CD4-positive, alpha-beta T cell (primary cell): Measurements from ENCODE around the gene SYCP2. TPM values are rescaled to one million over a fixed set of nuclear protein-coding genes. Genes with fewer than 3 reads are reported as not detected.

Experiments used
- ATAC-seq: fragments of 200-7000 bp; cut with Tn5 transposase; one replicate; pipeline ENCODE4 v1.10.0; 2022; ENCODE audit warnings: mild to moderate bottlenecking; ENCODE audit not compliant: poor library complexity
- CTCF ChIA-PET: fragments of 350-600 bp; sonication (Branson Sonifier 250); formaldehyde crosslinking; loops from one replicate; lab custom pipeline; 2021; ENCODE audit warnings: antibody characterized with exemption, inconsistent platforms; lab: Charles Lee
- POLR2A ChIA-PET: fragments of 350-600 bp; sonication (Branson Sonifier 250); formaldehyde crosslinking; loops from one replicate; lab custom pipeline; 2021; ENCODE audit warnings: antibody characterized with exemption, inconsistent platforms; lab: Charles Lee
- DNase-seq, 14 experiments: peaks; one replicate each; pipeline ENCODE4 v3.0.0-alpha.2; 2013 to 2020; ENCODE audit warnings: mixed read lengths in 2 of 14
- H3K27ac ChIP-seq, 2 donors: one replicate each; pipeline versions ENCODE4 v1.5.1 to v1.7.0; 2013; ENCODE audit warnings: low read length in 2 of 2, low read depth in 1 of 2, mild to moderate bottlenecking in 1 of 2
- H3K27me3 ChIP-seq, 2 experiments: 1 replicate in 1 of 2; 2 replicates in 1 of 2; pipeline versions ENCODE4 v1.6.1 to v1.7.0; 2013; ENCODE audit warnings: low read length in 2 of 2, control low read depth in 1 of 2, mild to moderate bottlenecking in 1 of 2, moderate library complexity in 1 of 2; ENCODE audit not compliant: insufficient read depth in 2 of 2, control insufficient read depth in 1 of 2
- H3K36me3 ChIP-seq: one replicate; pipeline ENCODE4 v1.6.1; 2013; ENCODE audit warnings: low read length, control low read depth; ENCODE audit not compliant: insufficient read depth
- H3K4me1 ChIP-seq: one replicate; pipeline ENCODE4 v1.6.1; 2013; ENCODE audit warnings: low read length, control low read depth; ENCODE audit not compliant: insufficient read depth
- H3K4me3 ChIP-seq: one replicate; pipeline ENCODE4 v1.5.1; 2013; ENCODE audit warnings: mild to moderate bottlenecking, low read length, moderate library complexity
- H3K9me3 ChIP-seq, 2 experiments: 1 replicate in 1 of 2; 2 replicates in 1 of 2; pipeline versions ENCODE4 v1.6.1 to v1.7.0; 2013; ENCODE audit warnings: low read length in 2 of 2, mild to moderate bottlenecking in 2 of 2, control low read depth in 1 of 2, moderate library complexity in 1 of 2; ENCODE audit not compliant: control insufficient read depth in 1 of 2, insufficient read depth in 1 of 2
- H3K27ac Mint-ChIP-seq: one replicate; pipeline ENCODE4 v1.8.0; 2020; ENCODE audit warnings: mixed read lengths
- H3K27me3 Mint-ChIP-seq: one replicate; pipeline ENCODE4 v1.8.0; 2021; ENCODE audit warnings: mixed read lengths
- H3K36me3 Mint-ChIP-seq: one replicate; pipeline ENCODE4 v1.8.0; 2021; ENCODE audit warnings: low read depth, mixed read lengths
- H3K4me1 Mint-ChIP-seq: one replicate; pipeline ENCODE4 v1.8.0; 2021; ENCODE audit warnings: low read depth, mixed read lengths
- H3K4me3 Mint-ChIP-seq: one replicate; pipeline ENCODE4 v1.8.0; 2020; ENCODE audit warnings: mild to moderate bottlenecking, mixed read lengths
- H3K9me3 Mint-ChIP-seq: one replicate; pipeline ENCODE4 v1.8.0; 2020; ENCODE audit warnings: mixed read lengths
- CTCF ChIP-seq: fragments of 200-600 bp; IDR thresholded peaks from one replicate; pipeline ENCODE4 v1.8.0; 2022; ENCODE audit warnings: antibody characterized with exemption, mild to moderate bottlenecking
- intact Hi-C, 2 experiments: fragments of 100-400 bp; cut with DNase I in 1 of 2; cut with micrococcal nuclease in 1 of 2; formaldehyde crosslinking; loops; one replicate each; pipeline versions ENCODE4 v1.15.1 to v1.9.0; 2023 to 2025; cut with DNase I, micrococcal nuclease
- total RNA-seq, 174 experiments: library from RNA in 2 of 174; stranded (reverse) in 2 of 174; gene quantifications; one replicate each; pipeline ENCODE4 v1.2.3 and lab custom pipeline; 2021 to 2026

The SYCP2 gene
- total RNA-seq, 2 experiments from 2014 or later: 4.4 to 4.6 TPM

DNA sequence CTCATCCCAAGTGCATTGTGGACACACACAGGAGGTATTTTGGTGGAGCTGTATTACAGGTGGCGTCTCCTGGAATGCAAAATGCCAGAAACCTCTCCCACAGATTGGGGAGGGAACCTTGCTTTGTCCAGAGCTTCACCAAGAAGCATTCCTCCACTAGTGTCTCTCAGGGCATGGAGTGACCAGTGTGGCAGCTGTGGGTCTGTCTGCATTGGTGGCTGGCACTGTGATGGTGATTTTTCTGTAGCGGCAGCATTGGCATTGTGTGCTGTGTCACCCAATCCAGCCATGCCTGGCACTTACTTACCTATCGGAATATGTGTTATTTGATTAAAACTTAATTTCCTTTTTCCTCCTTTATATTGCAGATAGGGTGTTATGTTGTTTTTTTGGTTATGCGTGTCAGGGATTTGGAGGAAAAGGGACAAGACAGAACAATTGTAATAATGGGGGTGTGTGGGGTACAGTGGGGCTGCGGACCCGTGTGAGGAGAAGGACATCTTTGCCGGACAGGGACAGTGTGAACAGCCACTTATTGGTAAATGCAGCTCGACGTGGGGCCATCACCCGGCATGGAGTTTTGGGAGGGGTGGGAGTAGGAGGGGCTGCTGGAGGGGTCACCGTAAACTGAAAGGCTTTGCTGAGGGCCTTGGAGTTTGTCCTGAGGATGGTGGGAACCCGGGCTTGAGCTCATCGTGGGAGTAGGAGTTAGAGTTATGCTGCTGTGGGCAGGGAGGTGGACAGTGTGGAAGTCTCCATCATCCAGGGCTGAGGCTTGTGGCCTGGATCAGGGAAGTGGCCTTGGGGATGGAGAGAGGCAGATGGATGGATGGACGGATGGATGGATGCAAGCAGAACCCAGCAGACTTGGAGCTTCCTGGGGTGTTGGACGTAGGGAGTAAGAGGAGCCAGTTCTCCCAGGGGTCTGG lies 105.0 kb downstream of the SYCP2 start:
- no peak for TF ChIP-seq CTCF
- H3K27me3 ChIP-seq: peaks cover 0 to 5% of the 10 kb centered on the region in 2 experiments
- no peaks in the 10 kb centered on the region for H3K9me3 Mint-ChIP-seq
- intact Hi-C loops: no loop called here
- H3K4me3 Mint-ChIP-seq: no peak overlapping the region
- ChIA-PET POLR2A (no interaction called here), CTCF (no interaction called here)
- H3K9me3 ChIP-seq: peaks cover 0 to 7% of the 10 kb centered on the region in 2 experiments
- no peaks in the 10 kb centered on the region for H3K36me3 ChIP-seq
- no peak overlapping the region for H3K4me3 ChIP-seq
- H3K4me1 ChIP-seq: no peaks in the 10 kb centered on the region
- H3K4me1 Mint-ChIP-seq: no peaks in the 10 kb centered on the region
- no peak overlapping the region for H3K27ac ChIP-seq
- H3K27me3 Mint-ChIP-seq: peaks cover 22% of the 10 kb centered on the region
- H3K36me3 Mint-ChIP-seq: no peaks in the 10 kb centered on the region
- DNase-seq (no peak), ATAC-seq (no peak)
- no peak overlapping the region for H3K27ac Mint-ChIP-seq

DNA sequence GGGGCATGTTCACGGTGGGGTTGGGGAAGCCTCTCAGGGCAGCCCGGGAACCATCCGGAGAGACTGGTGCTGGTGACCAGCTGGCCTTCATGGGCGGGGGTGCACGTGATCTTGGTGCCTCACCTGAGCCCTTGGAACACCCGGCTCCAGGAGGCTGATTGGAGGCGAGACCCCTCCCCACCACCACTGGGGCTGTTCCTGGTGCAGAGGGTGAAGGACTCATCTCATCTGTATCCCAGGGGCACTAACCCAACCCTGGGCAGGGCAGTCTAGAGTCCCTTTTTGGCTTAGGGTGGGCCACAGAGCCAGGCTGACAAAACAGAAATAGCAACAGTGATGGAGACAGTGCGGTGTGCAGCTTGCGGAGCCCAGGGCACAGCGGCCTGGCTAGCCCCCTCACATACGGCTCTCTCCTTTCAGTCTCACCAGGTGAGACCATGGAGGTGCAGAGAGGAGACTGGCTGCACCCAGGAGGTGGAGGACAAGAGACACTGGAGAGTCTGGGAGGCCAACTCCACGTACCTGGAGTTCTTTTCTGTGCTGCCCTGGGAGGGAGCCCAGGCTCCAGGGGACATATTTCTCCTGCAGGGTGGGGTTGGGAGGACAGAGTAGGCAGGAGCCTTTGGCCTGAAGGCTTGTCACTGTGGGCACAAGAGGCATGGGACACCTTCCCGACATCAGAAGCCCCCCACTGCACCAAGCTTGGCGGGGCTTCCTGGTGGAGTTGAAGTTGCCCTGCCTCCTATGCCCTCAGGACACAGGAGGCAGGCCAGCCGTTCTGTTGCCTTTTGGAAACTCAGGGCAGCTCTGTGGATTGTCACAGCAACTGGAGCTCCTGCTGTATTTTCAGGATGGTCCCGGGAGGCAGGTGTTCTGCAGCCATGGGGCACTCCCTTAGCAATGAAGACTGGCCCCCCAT lies 106.0 kb downstream of the SYCP2 start:
- Mint-ChIP-seq H3K9me3 (no peaks in the 10 kb centered on the region), H3K4me1 (no peaks in the 10 kb centered on the region), H3K27ac (no peak overlapping the region), H3K36me3 (no peaks in the 10 kb centered on the region), H3K27me3 (peaks cover 21% of the 10 kb centered on the region), H3K4me3 (no peak overlapping the region)
- ChIA-PET POLR2A (no interaction called here), CTCF (no interaction called here)
- Histone ChIP-seq H3K36me3 (no peaks in the 10 kb centered on the region), H3K4me1 (no peaks in the 10 kb centered on the region), H3K27me3 (no peaks in the 10 kb centered on the region), H3K4me3 (no peak overlapping the region), H3K9me3 (peaks cover 0 to under 1% of the 10 kb centered on the region in 2 experiments), H3K27ac (no peak overlapping the region)
- ATAC-seq: no peak
- intact Hi-C loops: no loop called here
- TF ChIP-seq CTCF: no peak
- DNase-seq: no peak

- Histone ChIP-seq H3K36me3 (no peaks in the 10 kb centered on the region), H3K9me3 (no peaks in the 10 kb centered on the region), H3K27ac (no peak overlapping the region), H3K4me3 (no peak overlapping the region), H3K4me1 (no peaks in the 10 kb centered on the region), H3K27me3 (peaks cover 0 to 2% of the 10 kb centered on the region in 2 experiments)
- POLR2A ChIA-PET: no interaction called here
- Mint-ChIP-seq H3K9me3 (no peaks in the 10 kb centered on the region), H3K4me3 (no peak overlapping the region), H3K36me3 (no peaks in the 10 kb centered on the region), H3K4me1 (no peaks in the 10 kb centered on the region), H3K27me3 (peaks cover 21% of the 10 kb centered on the region), H3K27ac (no peak overlapping the region)
- DNase-seq (no peak), ATAC-seq (no peak)
- TF ChIP-seq CTCF: no peak
- intact Hi-C loops: no loop called here
- CTCF ChIA-PET: no interaction called here
These were observed 107.3 kb downstream of the SYCP2 start for GRCh38 chr20:59825944-59826759.
